ENCODE data around the gene LURAP1L. TPM values are rescaled to one million over a fixed set of nuclear protein-coding genes. Genes with fewer than 3 reads are reported as not detected.
"Not testable (repeated sequence)": the region's sequence is repeated elsewhere in the genome, so short reads cannot be mapped to it uniquely, and the experiment has no call there.

The LURAP1L gene
- total RNA-seq, 1 donor from 2014 or later = 0.51 TPM

DNA sequence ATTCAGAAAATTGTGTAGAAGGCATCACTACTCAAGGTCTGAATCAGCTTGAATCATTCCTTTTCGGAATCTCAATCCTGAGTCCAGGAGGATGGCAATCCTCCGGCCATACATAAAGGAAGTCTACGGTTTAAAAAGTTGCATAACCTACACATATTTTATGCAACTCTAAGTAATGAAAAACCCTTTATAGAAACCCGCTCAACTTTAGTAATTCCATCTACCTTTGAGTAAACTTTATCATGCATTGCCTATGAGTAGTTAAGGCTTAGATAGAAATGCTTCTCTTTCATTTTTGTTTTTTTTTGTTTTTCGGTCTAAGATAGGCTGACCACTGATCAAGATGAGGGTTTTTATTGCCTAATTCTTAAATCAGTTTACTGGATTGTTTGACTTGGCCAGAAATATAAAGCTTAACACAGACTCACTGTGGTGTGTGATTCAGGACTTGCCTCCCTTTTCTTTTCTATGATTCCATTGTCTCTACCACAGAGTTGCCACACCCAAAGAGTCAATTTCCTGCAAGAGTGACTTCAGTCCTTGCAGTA lies 85.0 kb downstream of the LURAP1L start:
- H3K27ac Mint-ChIP-seq (ENCODE audit: unreplicated experiment) = no peak overlapping the region
- TF ChIP-seq, protein P1, sequence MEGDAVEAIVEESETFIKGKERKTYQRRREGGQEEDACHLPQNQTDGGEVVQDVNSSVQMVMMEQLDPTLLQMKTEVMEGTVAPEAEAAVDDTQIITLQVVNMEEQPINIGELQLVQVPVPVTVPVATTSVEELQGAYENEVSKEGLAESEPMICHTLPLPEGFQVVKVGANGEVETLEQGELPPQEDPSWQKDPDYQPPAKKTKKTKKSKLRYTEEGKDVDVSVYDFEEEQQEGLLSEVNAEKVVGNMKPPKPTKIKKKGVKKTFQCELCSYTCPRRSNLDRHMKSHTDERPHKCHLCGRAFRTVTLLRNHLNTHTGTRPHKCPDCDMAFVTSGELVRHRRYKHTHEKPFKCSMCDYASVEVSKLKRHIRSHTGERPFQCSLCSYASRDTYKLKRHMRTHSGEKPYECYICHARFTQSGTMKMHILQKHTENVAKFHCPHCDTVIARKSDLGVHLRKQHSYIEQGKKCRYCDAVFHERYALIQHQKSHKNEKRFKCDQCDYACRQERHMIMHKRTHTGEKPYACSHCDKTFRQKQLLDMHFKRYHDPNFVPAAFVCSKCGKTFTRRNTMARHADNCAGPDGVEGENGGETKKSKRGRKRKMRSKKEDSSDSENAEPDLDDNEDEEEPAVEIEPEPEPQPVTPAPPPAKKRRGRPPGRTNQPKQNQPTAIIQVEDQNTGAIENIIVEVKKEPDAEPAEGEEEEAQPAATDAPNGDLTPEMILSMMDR (IDR thresholded peaks at IDR 0.05; ENCODE audit: unreplicated experiment) = no peak

DNA sequence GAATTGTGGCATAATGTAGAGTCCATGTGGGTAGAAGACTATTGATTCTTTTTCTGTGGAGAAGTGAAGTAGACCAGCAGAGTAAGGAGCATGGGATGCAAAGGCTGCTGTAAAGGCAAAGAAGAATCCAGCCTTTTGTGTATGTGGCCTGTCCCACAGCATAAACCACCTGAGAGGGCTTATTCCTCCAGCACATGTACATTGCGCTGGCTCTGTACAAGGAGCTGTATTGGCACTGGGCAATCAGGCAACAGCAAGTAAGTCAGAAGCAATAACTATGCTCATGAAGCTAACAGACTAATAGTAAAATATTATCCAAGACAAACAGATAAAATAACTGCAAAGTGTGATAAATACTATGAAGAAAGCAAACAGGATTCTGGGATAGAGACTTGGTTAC lies 86.2 kb downstream of the LURAP1L start:
- Mint-ChIP-seq H3K27me3 (ENCODE audit: unreplicated experiment) (no peaks in the 10 kb centered on the region), H3K4me3 (ENCODE audit: unreplicated experiment) (no peak overlapping the region), H3K36me3 (ENCODE audit: low read depth, unreplicated experiment) (no peaks in the 10 kb centered on the region), H3K9me3 (ENCODE audit: unreplicated experiment) (no peaks in the 10 kb centered on the region), H3K4me1 (ENCODE audit: unreplicated experiment) (peaks cover 10% of the 10 kb centered on the region), H3K27ac (ENCODE audit: unreplicated experiment) (no peak overlapping the region)
- TF ChIP-seq, protein P1 (IDR thresholded peaks at IDR 0.05; ENCODE audit: unreplicated experiment) = no peak
- no peak for DNase-seq (ENCODE audit: low spot score)

More for the DNA sequence above, 85.0 kb downstream of the LURAP1L start:
- Mint-ChIP-seq H3K27me3 (ENCODE audit: unreplicated experiment) (no peaks in the 10 kb centered on the region), H3K36me3 (ENCODE audit: low read depth, unreplicated experiment) (no peaks in the 10 kb centered on the region), H3K4me1 (ENCODE audit: unreplicated experiment) (peaks cover 10% of the 10 kb centered on the region), H3K9me3 (ENCODE audit: unreplicated experiment) (no peaks in the 10 kb centered on the region), H3K4me3 (ENCODE audit: unreplicated experiment) (no peak overlapping the region)
- DNase-seq (ENCODE audit: low spot score) = no peak

DNA sequence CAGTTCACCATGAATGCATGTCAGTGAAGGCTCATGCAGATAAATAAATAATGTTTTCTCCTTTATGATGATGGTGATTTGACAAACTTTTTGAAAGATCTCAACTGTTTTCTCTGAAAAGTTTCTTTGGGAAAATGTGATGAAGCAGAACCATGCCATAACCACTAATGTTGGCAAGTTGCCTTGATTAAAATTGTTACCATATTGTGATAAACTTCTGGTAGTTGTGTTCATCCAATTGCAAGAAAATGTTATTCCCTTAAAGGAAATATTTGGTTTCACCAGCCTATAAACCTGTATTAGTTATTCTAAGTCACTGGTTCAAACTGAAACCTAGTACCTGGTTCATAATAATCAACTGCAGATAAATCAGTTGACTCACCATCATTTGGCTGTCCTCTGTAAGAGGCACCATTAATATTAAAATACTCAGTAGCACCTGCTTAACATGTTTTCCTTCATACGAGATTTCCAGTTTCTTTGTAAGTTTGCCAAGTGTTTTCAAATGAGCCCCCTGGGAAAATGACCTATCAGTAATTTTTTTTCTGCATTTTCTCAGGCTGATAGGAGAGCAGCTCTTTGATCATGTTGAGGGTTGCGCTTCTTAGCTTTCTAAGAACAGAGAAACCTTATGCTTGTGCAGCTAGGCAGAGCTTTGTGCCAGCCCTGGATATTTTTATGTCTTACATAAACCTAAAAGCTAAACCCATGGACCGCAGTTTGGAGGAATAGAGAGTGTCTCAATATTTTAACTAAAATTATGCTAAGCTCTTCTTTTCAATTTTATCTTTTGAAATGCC lies 88.0 kb downstream of the LURAP1L start:
- Mint-ChIP-seq H3K36me3 (ENCODE audit: low read depth, unreplicated experiment) (no peaks in the 10 kb centered on the region), H3K9me3 (ENCODE audit: unreplicated experiment) (no peaks in the 10 kb centered on the region), H3K4me3 (ENCODE audit: unreplicated experiment) (no peak overlapping the region), H3K4me1 (ENCODE audit: unreplicated experiment) (peaks cover 6% of the 10 kb centered on the region), H3K27ac (ENCODE audit: unreplicated experiment) (no peak overlapping the region), H3K27me3 (ENCODE audit: unreplicated experiment) (no peaks in the 10 kb centered on the region)
- TF ChIP-seq, protein P1 (IDR thresholded peaks at IDR 0.05; ENCODE audit: unreplicated experiment) = no peak
- DNase-seq (ENCODE audit: low spot score) = no peak

DNA sequence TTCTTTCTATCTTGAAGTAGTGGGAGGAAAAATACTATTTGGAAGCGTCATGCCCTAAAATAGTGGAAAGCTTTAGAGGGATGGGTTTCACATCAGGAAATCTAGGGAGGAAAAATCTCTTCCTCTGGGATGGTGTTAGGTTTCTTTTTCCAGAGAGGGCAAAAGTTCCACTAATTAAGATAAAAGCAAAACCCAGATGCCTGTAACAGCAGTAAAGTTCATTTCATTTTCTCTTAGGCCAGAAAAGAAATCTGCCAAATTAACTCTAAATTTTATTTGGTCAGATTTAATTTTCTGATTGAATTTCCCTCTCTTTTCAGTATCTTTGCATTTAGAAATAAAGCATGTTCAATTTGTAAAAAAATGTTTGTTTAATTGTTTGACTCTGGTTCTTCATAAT lies 88.8 kb downstream of the LURAP1L start:
- DNase-seq (ENCODE audit: low spot score) = no peak
- Mint-ChIP-seq H3K9me3 (ENCODE audit: unreplicated experiment) (no peaks in the 10 kb centered on the region), H3K27ac (ENCODE audit: unreplicated experiment) (no peak overlapping the region), H3K27me3 (ENCODE audit: unreplicated experiment) (no peaks in the 10 kb centered on the region), H3K36me3 (ENCODE audit: low read depth, unreplicated experiment) (no peaks in the 10 kb centered on the region), H3K4me1 (ENCODE audit: unreplicated experiment) (peaks cover 6% of the 10 kb centered on the region), H3K4me3 (ENCODE audit: unreplicated experiment) (no peak overlapping the region)
- TF ChIP-seq, protein P1 (IDR thresholded peaks at IDR 0.05; ENCODE audit: unreplicated experiment) = no peak

DNA sequence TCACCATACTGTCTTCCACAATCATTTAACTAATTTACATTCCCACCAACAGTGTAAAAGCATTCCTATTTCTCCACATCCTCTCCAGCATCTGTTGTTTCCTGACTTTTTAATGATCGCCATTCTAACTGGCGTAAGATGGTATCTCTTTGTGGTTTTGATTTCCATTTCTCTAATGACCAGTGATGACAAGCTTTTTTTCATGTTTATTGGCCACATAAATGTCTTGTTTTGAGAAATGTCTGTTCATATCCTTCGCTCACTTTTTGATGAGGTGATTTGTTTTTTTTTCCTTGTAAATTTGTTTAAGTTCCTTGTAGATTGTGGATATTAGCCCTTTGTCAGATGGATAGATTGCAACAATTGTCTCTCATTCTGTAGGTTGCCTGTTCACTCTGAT lies 90.6 kb downstream of the LURAP1L start:
- not testable (repeated sequence) for H3K27ac Mint-ChIP-seq (ENCODE audit: unreplicated experiment); H3K4me1 Mint-ChIP-seq (ENCODE audit: unreplicated experiment); H3K27me3 Mint-ChIP-seq (ENCODE audit: unreplicated experiment); H3K9me3 Mint-ChIP-seq (ENCODE audit: unreplicated experiment); H3K4me3 Mint-ChIP-seq (ENCODE audit: unreplicated experiment); DNase-seq (ENCODE audit: low spot score); H3K36me3 Mint-ChIP-seq (ENCODE audit: low read depth, unreplicated experiment)

Other genes starting within 250 kb of the LURAP1L start
- 0.23 TPM for gene TYRP1, start 81.6 kb upstream of the LURAP1L start, total RNA-seq (ENCODE audit: unreplicated experiment)